ENCODE data around the gene RTN4RL1. TPM values are rescaled to one million over a fixed set of nuclear protein-coding genes. Genes with fewer than 3 reads are reported as not detected.

Gene RTN4RL1
- total RNA-seq, 1 experiment from 2014 or later = 0.67 TPM

GRCh38 chr17:1948517-1948825 is 76.7 kb downstream of the RTN4RL1 start:
- no peak for DNase-seq (ENCODE audit: low read depth)

GRCh38 chr17:1947743-1948516 is 77.2 kb downstream of the RTN4RL1 start:
- no peak for DNase-seq (ENCODE audit: low read depth)

- DNase-seq (ENCODE audit: low read depth) = no peak
Observed at GRCh38 chr17:1947229-1947742, 77.8 kb downstream of the RTN4RL1 start.

- DNase-seq (ENCODE audit: low read depth) = no peak
Observed at GRCh38 chr17:1946021-1946932, 78.9 kb downstream of the RTN4RL1 start.

- DNase-seq (ENCODE audit: low read depth) = no peak
Observed at GRCh38 chr17:1945621-1946020, 79.5 kb downstream of the RTN4RL1 start.

- no peak for DNase-seq (ENCODE audit: low read depth)
Observed at GRCh38 chr17:1943436-1943831, 81.7 kb downstream of the RTN4RL1 start.

- no peak for DNase-seq (ENCODE audit: low read depth)
Observed at GRCh38 chr17:1942666-1943435, 82.3 kb downstream of the RTN4RL1 start.

- DNase-seq (ENCODE audit: low read depth) = no peak
Observed at GRCh38 chr17:1942066-1942365, 83.1 kb downstream of the RTN4RL1 start.

- no peak for DNase-seq (ENCODE audit: low read depth)
Observed at GRCh38 chr17:1941272-1942065, 83.7 kb downstream of the RTN4RL1 start.

GRCh38 chr17:1940810-1941185 is 84.3 kb downstream of the RTN4RL1 start:
- no peak for DNase-seq (ENCODE audit: low read depth)

- no peak for DNase-seq (ENCODE audit: low read depth)
Observed at GRCh38 chr17:1939981-1940809, 84.9 kb downstream of the RTN4RL1 start.

- no peak for DNase-seq (ENCODE audit: low read depth)
Observed at GRCh38 chr17:1937461-1937860, 87.7 kb downstream of the RTN4RL1 start.

- no peak for DNase-seq (ENCODE audit: low read depth)
Observed at GRCh38 chr17:1936766-1937165, 88.4 kb downstream of the RTN4RL1 start.

GRCh38 chr17:1934901-1935300 is 90.2 kb downstream of the RTN4RL1 start:
- no peak for DNase-seq (ENCODE audit: low read depth)

- no peak for DNase-seq (ENCODE audit: low read depth)
Observed at GRCh38 chr17:1933875-1934715, 91.0 kb downstream of the RTN4RL1 start.

- DNase-seq (ENCODE audit: low read depth) = peak; percentile 33
Observed at GRCh38 chr17:1931844-1932579, 93.1 kb downstream of the RTN4RL1 start.

- DNase-seq (ENCODE audit: low read depth) = no peak
Observed at GRCh38 chr17:1930337-1930645, 94.8 kb downstream of the RTN4RL1 start.

- no peak for DNase-seq (ENCODE audit: low read depth)
Observed at GRCh38 chr17:1928976-1929375, 96.2 kb downstream of the RTN4RL1 start.

GRCh38 chr17:1920948-1921351 is 104.2 kb downstream of the RTN4RL1 start:
- peak; percentile 32 for DNase-seq (ENCODE audit: low read depth)
